GM10266 (cell line): ENCODE measurements around the gene SLC26A3.

Source experiments
- DNase-seq: peaks from one replicate; pipeline ENCODE4 v3.0.0; 2012; ENCODE audit errors: extremely low spot score
- CTCF ChIP-seq: IDR thresholded peaks from 2 replicates; pipeline ENCODE4 v1.5.1; 2012; ENCODE audit warnings: mild to moderate bottlenecking, low read depth; ENCODE audit not compliant: control insufficient read depth, insufficient read depth; ENCODE audit errors: missing control alignments

Gene SLC26A3

GRCh38 chr7:107833684-107834106, 30.7 kb upstream of the SLC26A3 start:
- DNase-seq, result no peak
- TF ChIP-seq CTCF, result no peak

GRCh38 chr7:107830420-107830819, 27.4 kb upstream of the SLC26A3 start:
- no peak for TF ChIP-seq CTCF
- no peak for DNase-seq

- no peak for DNase-seq
- no peak for TF ChIP-seq CTCF
Measured at GRCh38 chr7:107828540-107828939, 25.5 kb upstream of the SLC26A3 start.

GRCh38 chr7:107827501-107827900, 24.5 kb upstream of the SLC26A3 start:
- no peak for DNase-seq
- TF ChIP-seq CTCF, result no peak

GRCh38 chr7:107826451-107826850, 23.4 kb upstream of the SLC26A3 start:
- TF ChIP-seq CTCF, result no peak
- no peak for DNase-seq

GRCh38 chr7:107824858-107825257, 21.8 kb upstream of the SLC26A3 start:
- TF ChIP-seq CTCF, result no peak
- no peak for DNase-seq

- DNase-seq, result no peak
- TF ChIP-seq CTCF, result no peak
Measured at GRCh38 chr7:107818622-107819021, 15.6 kb upstream of the SLC26A3 start.
